Measurements from ENCODE around the gene SCUBE2. TPM values are rescaled to one million over a fixed set of nuclear protein-coding genes. Genes with fewer than 3 reads are reported as not detected.
"Not testable (repeated sequence)": the region's sequence is repeated elsewhere in the genome, so short reads cannot be mapped to it uniquely, and the experiment has no call there.

Gene SCUBE2
- total RNA-seq, 4 donors from 2014 or later: 4.4 to 17.3 (median 10.3) TPM

GRCh38 chr11:9099617-9100016, 8.2 kb upstream of the SCUBE2 start:
- 87 to 92% methylated on average over 4 of the region's 4 CpGs for WGBS, 2 donors
- intact Hi-C loops (cut with DNase I; ENCODE audit: low total_unique reads): no loop called here
- TF ChIP-seq CTCF (IDR thresholded peaks at IDR 0.05) (no peak), POLR2A (IDR thresholded peaks at IDR 0.05) (no peak)
- DNase-seq (ENCODE audit: low spot score in 2 of 2): no peak
- no peak overlapping the region for H3K4me3 ChIP-seq (ENCODE audit: low read depth, poor library complexity, severe bottlenecking)

GRCh38 chr11:9098455-9098854, 7.1 kb upstream of the SCUBE2 start:
- not testable (repeated sequence) for H3K4me3 ChIP-seq (ENCODE audit: low read depth, poor library complexity, severe bottlenecking)

GRCh38 chr11:9097186-9097943, 6.0 kb upstream of the SCUBE2 start:
- DNase-seq (ENCODE audit: low spot score in 2 of 2); intact Hi-C loops (cut with DNase I; ENCODE audit: low total_unique reads); H3K4me3 ChIP-seq (ENCODE audit: low read depth, poor library complexity, severe bottlenecking): not testable (repeated sequence)
- WGBS, 2 donors: 91% methylated on average over 23 of the region's 23 CpGs

More at GRCh38 chr11:9098455-9098854, 7.1 kb upstream of the SCUBE2 start:
- DNase-seq (ENCODE audit: low spot score in 2 of 2); intact Hi-C loops (cut with DNase I; ENCODE audit: low total_unique reads): not testable (repeated sequence)
- WGBS, 2 donors: 40 to 93% methylated on average over 2 of the region's 2 CpGs

- no peak overlapping the region for H3K4me3 ChIP-seq (ENCODE audit: low read depth, poor library complexity, severe bottlenecking)
- no peak for DNase-seq (ENCODE audit: low spot score in 2 of 2)
- TF ChIP-seq POLR2A (IDR thresholded peaks at IDR 0.05) (no peak), CTCF (IDR thresholded peaks at IDR 0.05) (no peak)
- WGBS, 2 donors: 96 to 97% methylated on average over 5 of the region's 5 CpGs
- intact Hi-C loops (cut with DNase I; ENCODE audit: low total_unique reads): no loop called here
Measured at GRCh38 chr11:9096427-9096826, 5.0 kb upstream of the SCUBE2 start.

GRCh38 chr11:9095421-9095820, 4.0 kb upstream of the SCUBE2 start:
- no peak for DNase-seq (ENCODE audit: low spot score in 2 of 2)
- no peak overlapping the region for H3K4me3 ChIP-seq (ENCODE audit: low read depth, poor library complexity, severe bottlenecking)
- intact Hi-C loops (cut with DNase I; ENCODE audit: low total_unique reads): no loop called here
- no peak for TF ChIP-seq CTCF (IDR thresholded peaks at IDR 0.05)
- WGBS, 2 donors: 84 to 94% methylated on average over 10 to 12 of the region's 12 CpGs

- DNase-seq (ENCODE audit: low spot score in 2 of 2): no peak
- TF ChIP-seq POLR2A (IDR thresholded peaks at IDR 0.05): no peak
- no peak for TF ChIP-seq CTCF (IDR thresholded peaks at IDR 0.05)
- intact Hi-C loops (cut with DNase I; ENCODE audit: low total_unique reads): no loop called here
- no peak overlapping the region for H3K4me3 ChIP-seq (ENCODE audit: low read depth, poor library complexity, severe bottlenecking)
- 94 to 97% methylated on average over 8 of the region's 8 CpGs for WGBS, 2 donors
Measured at GRCh38 chr11:9094420-9094819, 3.0 kb upstream of the SCUBE2 start.
